Measurements from ENCODE around the gene RAD18. TPM values are rescaled to one million over a fixed set of nuclear protein-coding genes. Genes with fewer than 3 reads are reported as not detected.

Gene RAD18
- total RNA-seq, 1 donor from 2014 or later = 7.5 TPM

Other genes with a start within 250 kb of the RAD18 start
- 34.0 TPM for gene CAV3, start 229.7 kb downstream of the RAD18 start, total RNA-seq
- gene OXTR, start 193.9 kb downstream of the RAD18 start, total RNA-seq = 0.32 TPM